K562 (cell line): Measurements from ENCODE around the gene FARP2. TPM values are rescaled to one million over a fixed set of nuclear protein-coding genes. Genes with fewer than 3 reads are reported as not detected.
A peak's percentile ranks its signal among the peaks of the same experiment; 100 is the strongest.

Source experiments
- KLF6 ChIP-seq: fragments of 250-450 bp; sonication (Bioruptor Pico); IDR thresholded peaks from 2 replicates; pipeline ENCODE4 v1.4.0; 2020; ENCODE audit warnings: mild to moderate bottlenecking, moderate library complexity, borderline replicate concordance
- NBN ChIP-seq: fragments of 450-650 bp; IDR thresholded peaks from 2 replicates; pipeline ENCODE4 v1.6.1; 2016; ENCODE audit warnings: low read depth, mild to moderate bottlenecking
- NCOA4 ChIP-seq: fragments of 450-650 bp; IDR thresholded peaks from 2 replicates; pipeline ENCODE4 v1.6.1; 2018; ENCODE audit warnings: mild to moderate bottlenecking; ENCODE audit not compliant: partially characterized antibody
- NUFIP1 ChIP-seq: fragments of 450-650 bp; IDR thresholded peaks from 2 replicates; pipeline ENCODE4 v1.6.1; 2018; ENCODE audit not compliant: partially characterized antibody
- PHF8 ChIP-seq: fragments of 200-600 bp; sonication (generic); IDR thresholded peaks from 2 replicates; pipeline ENCODE4 v1.6.1; 2012; ENCODE audit warnings: mixed run types, mild to moderate bottlenecking, inconsistent platforms, low read length, moderate library complexity, borderline replicate concordance
- PTTG1 ChIP-seq: fragments of 450-650 bp; IDR thresholded peaks from 2 replicates; pipeline ENCODE4 v1.6.1; 2016; ENCODE audit warnings: low read depth, mild to moderate bottlenecking, missing genetic modification characterization, missing compliant biosample characterization
- RBFOX2 ChIP-seq: fragments of 200-400 bp; formaldehyde crosslinking; IDR thresholded peaks from 2 replicates; pipeline ENCODE4 v1.6.1; 2017; ENCODE audit warnings: low read depth, mild to moderate bottlenecking, low read length, moderate library complexity
- SP1 ChIP-seq: sonication (generic); formaldehyde crosslinking; IDR thresholded peaks from 2 replicates; pipeline ENCODE4 v1.8.1; 2022; ENCODE audit warnings: mild to moderate bottlenecking, missing genetic modification reagents
- ZKSCAN8 ChIP-seq: fragments of 200-800 bp; sonication (Bioruptor generic); IDR thresholded peaks from 2 replicates; pipeline ENCODE4 v1.6.1; 2016; ENCODE audit warnings: missing genetic modification characterization, missing compliant biosample characterization
- ZNF140 ChIP-seq: fragments of 250-450 bp; sonication (Bioruptor Pico); IDR thresholded peaks from 2 replicates; pipeline ENCODE4 v1.8.0; 2021; ENCODE audit warnings: moderate library complexity, mild to moderate bottlenecking, inconsistent platforms
- ZNF316 ChIP-seq: fragments of 450-650 bp; IDR thresholded peaks from 2 replicates; pipeline ENCODE4 v1.6.1; 2016
- ZNF445 ChIP-seq: fragments of 250-450 bp; sonication (Bioruptor Pico); IDR thresholded peaks from 2 replicates; pipeline ENCODE4 v1.4.0; 2020; ENCODE audit warnings: low read depth, mild to moderate bottlenecking, moderate library complexity
- polyA plus RNA-seq, 8 experiments: library from polyadenylated mRNA; depleted of rRNA in 4 of 8; stranded (reverse) in 5 of 8; unstranded in 3 of 8; fragments of >200 nt; fragmentation: Nextera tagmentation in 2 of 8; fragmentation: Illumina TruSeq in 1 of 8; extraction: Ambion mirVana in 2 of 8; extraction: Trizol in 1 of 8; gene quantifications; 2 replicates each; pipeline versions ENCODE4 v1.2.1 to v1.2.3, GENCODE V29; 2011 to 2014; ENCODE audit warnings: inconsistent platforms in 1 of 8, missing spikeins in 1 of 8
- total RNA-seq, 7 experiments: library from RNA; depleted of rRNA in 6 of 7; stranded (reverse); fragments of >200 nt in 6 of 7; fragmentation: Illumina TruSeq in 2 of 7; extraction: Trizol in 2 of 7; gene quantifications; 2 replicates each; pipeline versions ENCODE4 v1.2.1 to v1.2.3, GENCODE V29; 2011 to 2021; ENCODE audit warnings: low replicate concordance in 1 of 7
- TF ChIP-seq, protein P1 (sequence below): sonication (generic); formaldehyde crosslinking; IDR thresholded peaks from 2 replicates; pipeline ENCODE4 v1.8.0; 2022; ENCODE audit warnings: missing genetic modification reagents, mild to moderate bottlenecking, moderate library complexity, borderline replicate concordance
- TF ChIP-seq, protein P2 (sequence below): fragments of 450-650 bp; IDR thresholded peaks from 2 replicates; pipeline ENCODE4 v1.6.1; 2017; ENCODE audit warnings: antibody characterized with exemption
- TF ChIP-seq, protein P3 (sequence below): fragments of 450-650 bp; formaldehyde crosslinking; IDR thresholded peaks from 2 replicates; pipeline ENCODE4 v1.4.0; 2020; ENCODE audit warnings: mild to moderate bottlenecking, mixed read lengths
- TF ChIP-seq, protein P4 (sequence below): fragments of 450-650 bp; IDR thresholded peaks from 2 replicates; pipeline ENCODE4 v1.7.0; 2016; ENCODE audit warnings: borderline replicate concordance
- TF ChIP-seq, protein P5 (sequence below): IDR thresholded peaks from 2 replicates; pipeline ENCODE4 v1.6.1; 2014; ENCODE audit warnings: antibody characterized with exemption
- TF ChIP-seq, protein P6 (sequence below): fragments of 450-650 bp; formaldehyde crosslinking; conservative IDR thresholded peaks from 2 replicates; pipeline ENCODE4 v1.4.0; 2022; ENCODE audit warnings: mild to moderate bottlenecking, missing genetic modification characterization

Gene FARP2
- total and polyA plus RNA-seq, 9 of the 15 experiments (the other 6 are each of a cell fraction or from before 2014, with no cell fraction given): 4.1 to 38.1 (median 21.1) TPM

DNA sequence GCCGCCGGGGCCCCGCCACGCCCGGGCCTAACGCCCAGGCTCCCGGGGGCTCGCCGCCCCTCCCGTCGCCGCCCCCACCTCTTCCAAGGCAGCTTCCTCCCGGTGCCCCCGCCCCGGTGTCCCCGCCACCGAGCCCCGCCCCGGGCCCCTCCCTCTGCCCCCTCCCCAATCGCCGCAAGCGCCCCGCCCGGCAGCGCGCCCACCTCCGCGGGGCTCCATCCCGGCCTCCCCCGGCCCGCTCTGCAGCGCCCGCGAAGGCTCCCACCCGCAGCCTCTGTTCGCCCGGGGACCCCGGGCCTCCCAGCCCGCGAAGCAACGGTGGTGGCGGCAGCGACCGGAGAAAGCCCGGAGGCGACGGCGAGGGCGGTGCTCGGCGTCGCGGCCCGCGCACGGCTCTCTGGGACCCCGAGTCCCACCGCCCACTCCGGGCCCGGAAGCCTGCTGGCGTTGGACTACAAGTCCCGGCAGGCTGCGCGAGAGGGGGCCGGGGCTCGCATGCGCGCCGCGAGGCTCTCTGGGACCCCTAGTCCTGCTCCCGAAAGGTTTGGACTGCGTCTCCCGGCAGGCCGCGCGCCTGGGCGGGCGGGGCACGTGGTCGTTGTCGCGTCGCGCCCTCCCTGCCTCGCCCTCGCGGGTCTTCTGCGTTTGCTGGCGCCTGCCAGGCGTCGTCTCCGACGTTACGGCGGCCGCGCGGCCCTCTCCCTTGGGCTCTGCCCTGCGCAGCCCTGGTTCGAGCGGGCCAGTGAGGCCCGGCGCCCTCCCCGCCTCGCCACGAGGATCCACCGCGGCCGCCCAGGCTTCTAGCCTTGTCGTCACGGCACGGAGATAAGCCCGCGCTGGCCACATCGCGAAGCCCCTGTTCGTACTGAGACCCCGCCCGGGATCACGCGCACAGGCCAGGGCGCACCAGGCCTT, 152.4 kb downstream of the FARP2 start, which contains the start of gene STK25 (continued):
- TF ChIP-seq, protein P1, sequence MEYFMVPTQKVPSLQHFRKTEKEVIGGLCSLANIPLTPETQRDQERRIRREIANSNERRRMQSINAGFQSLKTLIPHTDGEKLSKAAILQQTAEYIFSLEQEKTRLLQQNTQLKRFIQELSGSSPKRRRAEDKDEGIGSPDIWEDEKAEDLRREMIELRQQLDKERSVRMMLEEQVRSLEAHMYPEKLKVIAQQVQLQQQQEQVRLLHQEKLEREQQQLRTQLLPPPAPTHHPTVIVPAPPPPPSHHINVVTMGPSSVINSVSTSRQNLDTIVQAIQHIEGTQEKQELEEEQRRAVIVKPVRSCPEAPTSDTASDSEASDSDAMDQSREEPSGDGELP (CRISPR knock-in tag): peak; percentile 85
- TF ChIP-seq NCOA4 (no peak), ZNF140 (CRISPR knock-in tag) (no peak), PTTG1 (tag) (no peak), SP1 (peak; percentile 83), ZNF445 (CRISPR knock-in tag) (no peak), PHF8 (peak; percentile 79; the same call in 1 of the 2 replicates), NUFIP1 (no peak), KLF6 (no peak; the same call in 1 of the 2 replicates), ZKSCAN8 (CRISPR knock-in tag) (no peak), RBFOX2 (peak; percentile 88), ZNF316 (no peak), NBN (no peak)
- TF ChIP-seq, protein P2, sequence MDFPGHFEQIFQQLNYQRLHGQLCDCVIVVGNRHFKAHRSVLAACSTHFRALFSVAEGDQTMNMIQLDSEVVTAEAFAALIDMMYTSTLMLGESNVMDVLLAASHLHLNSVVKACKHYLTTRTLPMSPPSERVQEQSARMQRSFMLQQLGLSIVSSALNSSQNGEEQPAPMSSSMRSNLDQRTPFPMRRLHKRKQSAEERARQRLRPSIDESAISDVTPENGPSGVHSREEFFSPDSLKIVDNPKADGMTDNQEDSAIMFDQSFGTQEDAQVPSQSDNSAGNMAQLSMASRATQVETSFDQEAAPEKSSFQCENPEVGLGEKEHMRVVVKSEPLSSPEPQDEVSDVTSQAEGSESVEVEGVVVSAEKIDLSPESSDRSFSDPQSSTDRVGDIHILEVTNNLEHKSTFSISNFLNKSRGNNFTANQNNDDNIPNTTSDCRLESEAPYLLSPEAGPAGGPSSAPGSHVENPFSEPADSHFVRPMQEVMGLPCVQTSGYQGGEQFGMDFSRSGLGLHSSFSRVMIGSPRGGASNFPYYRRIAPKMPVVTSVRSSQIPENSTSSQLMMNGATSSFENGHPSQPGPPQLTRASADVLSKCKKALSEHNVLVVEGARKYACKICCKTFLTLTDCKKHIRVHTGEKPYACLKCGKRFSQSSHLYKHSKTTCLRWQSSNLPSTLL: no peak
- TF ChIP-seq, protein P3, sequence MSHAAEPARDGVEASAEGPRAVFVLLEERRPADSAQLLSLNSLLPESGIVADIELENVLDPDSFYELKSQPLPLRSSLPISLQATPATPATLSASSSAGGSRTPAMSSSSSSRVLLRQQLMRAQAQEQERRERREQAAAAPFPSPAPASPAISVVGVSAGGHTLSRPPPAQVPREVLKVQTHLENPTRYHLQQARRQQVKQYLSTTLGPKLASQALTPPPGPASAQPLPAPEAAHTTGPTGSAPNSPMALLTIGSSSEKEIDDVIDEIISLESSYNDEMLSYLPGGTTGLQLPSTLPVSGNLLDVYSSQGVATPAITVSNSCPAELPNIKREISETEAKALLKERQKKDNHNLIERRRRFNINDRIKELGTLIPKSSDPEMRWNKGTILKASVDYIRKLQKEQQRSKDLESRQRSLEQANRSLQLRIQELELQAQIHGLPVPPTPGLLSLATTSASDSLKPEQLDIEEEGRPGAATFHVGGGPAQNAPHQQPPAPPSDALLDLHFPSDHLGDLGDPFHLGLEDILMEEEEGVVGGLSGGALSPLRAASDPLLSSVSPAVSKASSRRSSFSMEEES (CRISPR knock-in tag): no peak
- TF ChIP-seq, protein P4, sequence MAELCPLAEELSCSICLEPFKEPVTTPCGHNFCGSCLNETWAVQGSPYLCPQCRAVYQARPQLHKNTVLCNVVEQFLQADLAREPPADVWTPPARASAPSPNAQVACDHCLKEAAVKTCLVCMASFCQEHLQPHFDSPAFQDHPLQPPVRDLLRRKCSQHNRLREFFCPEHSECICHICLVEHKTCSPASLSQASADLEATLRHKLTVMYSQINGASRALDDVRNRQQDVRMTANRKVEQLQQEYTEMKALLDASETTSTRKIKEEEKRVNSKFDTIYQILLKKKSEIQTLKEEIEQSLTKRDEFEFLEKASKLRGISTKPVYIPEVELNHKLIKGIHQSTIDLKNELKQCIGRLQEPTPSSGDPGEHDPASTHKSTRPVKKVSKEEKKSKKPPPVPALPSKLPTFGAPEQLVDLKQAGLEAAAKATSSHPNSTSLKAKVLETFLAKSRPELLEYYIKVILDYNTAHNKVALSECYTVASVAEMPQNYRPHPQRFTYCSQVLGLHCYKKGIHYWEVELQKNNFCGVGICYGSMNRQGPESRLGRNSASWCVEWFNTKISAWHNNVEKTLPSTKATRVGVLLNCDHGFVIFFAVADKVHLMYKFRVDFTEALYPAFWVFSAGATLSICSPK: no peak
- TF ChIP-seq, protein P5, sequence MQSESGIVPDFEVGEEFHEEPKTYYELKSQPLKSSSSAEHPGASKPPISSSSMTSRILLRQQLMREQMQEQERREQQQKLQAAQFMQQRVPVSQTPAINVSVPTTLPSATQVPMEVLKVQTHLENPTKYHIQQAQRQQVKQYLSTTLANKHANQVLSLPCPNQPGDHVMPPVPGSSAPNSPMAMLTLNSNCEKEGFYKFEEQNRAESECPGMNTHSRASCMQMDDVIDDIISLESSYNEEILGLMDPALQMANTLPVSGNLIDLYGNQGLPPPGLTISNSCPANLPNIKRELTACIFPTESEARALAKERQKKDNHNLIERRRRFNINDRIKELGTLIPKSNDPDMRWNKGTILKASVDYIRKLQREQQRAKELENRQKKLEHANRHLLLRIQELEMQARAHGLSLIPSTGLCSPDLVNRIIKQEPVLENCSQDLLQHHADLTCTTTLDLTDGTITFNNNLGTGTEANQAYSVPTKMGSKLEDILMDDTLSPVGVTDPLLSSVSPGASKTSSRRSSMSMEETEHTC: no peak
- TF ChIP-seq, protein P6, sequence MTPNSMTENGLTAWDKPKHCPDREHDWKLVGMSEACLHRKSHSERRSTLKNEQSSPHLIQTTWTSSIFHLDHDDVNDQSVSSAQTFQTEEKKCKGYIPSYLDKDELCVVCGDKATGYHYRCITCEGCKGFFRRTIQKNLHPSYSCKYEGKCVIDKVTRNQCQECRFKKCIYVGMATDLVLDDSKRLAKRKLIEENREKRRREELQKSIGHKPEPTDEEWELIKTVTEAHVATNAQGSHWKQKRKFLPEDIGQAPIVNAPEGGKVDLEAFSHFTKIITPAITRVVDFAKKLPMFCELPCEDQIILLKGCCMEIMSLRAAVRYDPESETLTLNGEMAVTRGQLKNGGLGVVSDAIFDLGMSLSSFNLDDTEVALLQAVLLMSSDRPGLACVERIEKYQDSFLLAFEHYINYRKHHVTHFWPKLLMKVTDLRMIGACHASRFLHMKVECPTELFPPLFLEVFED (CRISPR knock-in tag): no peak
